GOT3 (cell line): ENCODE results near the gene KANK4.
"Not testable (repeated sequence)": the region's sequence is repeated elsewhere in the genome, so short reads cannot be mapped to it uniquely, and the experiment has no call there.

Experiments
- DNase-seq: peaks from one replicate; lab custom pipeline; 2025; ENCODE audit warnings: mixed read lengths; lab: John Stamatoyannopoulos, UW

KANK4 gene

DNA sequence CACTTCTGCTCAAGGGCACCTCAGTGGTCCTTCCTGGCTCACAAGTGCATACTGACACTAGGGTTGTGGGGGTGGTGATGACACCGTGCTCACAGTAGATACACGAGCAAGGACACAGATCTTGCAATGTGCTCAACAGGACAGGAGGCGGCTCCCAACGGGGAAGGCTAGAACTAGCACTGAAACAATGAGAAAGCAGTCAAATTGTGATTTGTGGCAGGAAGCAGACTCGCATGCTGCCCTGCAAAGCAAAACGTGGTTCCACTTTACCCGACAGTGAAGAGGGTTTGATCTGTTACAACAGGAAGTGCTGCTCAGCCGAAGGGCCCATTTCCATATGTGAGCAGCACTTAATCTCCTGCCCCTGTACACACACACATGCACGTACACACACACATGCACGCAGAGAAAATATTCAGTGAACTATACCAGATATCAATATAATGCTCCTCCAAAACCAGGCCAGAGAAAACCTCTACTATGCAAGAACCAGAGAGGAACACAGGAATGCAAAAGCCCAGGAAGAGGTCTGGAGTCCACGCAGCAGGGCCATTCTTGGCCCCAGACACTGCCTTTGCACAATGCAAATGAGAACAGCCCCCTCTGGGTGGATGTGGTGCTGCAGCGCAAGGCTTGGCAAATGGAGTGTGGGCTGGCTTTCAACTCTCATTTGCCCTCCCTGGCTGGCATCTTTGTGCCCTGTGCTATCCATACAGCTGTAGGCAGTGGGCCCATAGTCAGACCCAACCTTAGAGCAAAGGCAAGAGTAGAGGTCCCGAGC lies 47.1 kb downstream of the KANK4 start:
- no peak for DNase-seq

DNA sequence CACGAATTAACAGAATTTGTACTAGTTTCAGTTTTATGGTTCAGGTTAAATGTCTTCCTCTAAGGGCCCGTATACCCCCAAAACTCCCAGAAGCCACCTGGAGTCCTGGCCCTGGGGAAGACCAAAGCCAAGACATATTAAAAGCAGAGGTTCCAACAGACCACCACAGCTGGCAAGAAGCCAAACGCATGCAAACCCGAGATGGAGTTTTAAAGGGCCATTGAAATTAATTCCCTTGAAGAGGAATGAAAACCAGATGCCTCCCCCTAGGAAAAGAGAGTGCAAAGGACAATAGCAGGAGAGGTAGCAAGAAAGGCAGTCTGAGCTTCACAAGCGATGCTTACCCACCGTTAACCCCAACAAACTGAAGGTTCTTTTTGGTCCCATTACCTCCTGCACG lies 48.1 kb downstream of the KANK4 start:
- no peak for DNase-seq

DNA sequence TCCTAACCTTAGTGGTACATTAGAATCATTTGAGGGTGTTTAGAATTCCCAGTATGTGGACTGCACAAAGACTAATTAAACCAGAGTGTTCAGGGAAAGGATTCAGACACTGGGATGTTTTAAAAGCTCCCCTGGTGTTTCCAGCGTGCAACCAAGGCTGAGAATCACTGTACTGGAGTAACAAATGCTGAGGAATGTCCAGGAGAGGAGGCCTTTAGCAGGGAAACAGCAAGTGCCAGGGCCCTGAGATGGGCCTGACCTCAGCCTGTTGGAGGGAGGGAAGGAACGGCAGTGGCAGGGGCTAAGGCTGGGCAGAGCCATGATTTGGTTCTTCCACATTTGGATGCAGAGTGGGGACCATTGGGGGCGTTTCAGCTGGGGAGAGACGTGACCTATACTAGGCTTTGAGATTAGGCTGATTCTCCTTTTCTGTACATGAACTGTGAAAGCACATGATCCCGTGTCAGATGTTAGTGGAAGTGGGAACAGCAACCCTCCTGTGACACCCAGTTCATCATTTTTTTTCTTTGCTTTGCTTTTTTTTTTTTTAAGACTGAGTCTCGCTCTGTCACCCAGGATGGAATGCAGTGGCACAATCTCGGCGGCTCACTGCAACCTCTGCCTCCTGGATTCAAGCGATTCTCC lies 49.3 kb downstream of the KANK4 start:
- no peak for DNase-seq

DNA sequence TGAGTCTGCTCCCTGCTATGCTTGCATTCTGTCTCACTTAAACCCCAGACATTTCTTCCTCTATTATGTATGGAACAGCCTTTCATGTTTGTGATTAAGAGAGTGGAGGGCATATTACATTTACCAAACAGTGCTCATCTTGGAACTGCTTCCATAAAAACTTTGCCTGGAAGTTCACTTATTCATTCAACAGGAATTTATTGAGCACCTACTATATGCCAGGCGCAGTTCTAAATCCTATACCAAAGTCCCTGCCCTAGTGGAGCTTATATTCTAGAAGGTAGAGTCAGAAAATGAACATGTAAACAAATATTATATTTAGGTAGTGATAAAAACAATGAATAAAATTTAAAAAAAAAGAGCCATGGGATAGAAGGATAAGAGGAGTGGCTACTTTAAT lies 49.8 kb downstream of the KANK4 start:
- no peak for DNase-seq

DNA sequence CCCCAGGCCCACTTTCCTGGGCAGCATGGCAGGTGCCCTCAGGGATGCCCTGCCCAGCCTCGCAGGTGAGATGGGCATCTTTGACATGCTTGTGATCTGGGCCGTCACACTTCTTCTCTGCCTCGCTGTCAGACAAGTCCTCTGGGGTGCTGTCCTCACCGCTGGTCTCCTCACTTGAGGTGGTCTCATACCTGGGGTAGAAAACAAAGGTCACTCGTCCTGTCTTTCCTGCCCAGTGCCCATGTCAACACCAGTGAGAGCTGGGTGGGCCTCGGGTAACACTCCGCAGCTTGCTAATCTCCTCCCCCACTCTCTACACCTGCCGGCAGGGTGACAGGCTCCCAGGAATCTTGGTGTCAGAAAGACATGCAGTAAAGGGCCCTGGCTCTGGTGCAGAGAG lies 50.9 kb downstream of the KANK4 start:
- no peak for DNase-seq

DNA sequence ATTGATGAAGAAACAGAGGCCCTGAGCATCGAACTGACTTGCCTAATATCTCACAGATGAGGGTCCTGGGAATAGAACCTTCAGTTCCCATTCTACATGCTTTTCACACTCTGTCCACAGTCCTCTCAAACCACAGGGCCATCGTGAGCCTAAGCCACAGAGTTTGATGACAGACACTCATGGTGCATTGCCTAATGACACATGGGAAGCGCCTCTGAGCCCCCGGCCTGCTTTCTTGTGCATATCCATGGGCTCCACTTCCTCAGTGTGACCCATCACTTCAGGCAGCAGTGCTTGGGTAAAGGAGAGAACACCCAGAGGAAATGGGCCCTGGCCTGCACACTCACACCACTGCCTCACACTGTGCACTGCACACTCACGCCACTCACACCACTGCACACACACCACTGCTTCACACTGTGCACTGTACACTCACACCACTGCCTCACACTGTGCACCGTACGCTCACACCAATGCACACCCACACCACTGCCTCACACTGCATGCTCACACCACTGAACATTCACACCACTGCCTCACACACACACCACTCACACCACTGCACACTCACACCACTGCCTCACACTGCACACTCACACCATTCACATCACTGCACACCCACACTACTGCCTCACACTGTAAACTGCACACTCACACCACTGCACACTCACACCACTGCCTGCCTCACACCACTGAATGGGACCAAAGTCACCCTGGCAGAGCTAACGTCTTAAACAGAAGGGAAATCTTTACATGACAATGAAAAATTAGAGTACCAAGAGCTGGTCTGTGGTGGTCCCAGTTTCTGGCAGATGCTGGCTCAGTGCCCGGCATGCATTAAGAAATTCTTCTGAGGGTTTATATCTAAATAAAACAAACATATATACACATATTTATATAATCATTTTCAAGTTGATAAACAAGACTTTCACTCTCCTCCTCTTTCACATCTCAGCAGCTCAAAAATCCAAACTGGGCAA lies 53.0 kb downstream of the KANK4 start:
- DNase-seq = no peak

DNA sequence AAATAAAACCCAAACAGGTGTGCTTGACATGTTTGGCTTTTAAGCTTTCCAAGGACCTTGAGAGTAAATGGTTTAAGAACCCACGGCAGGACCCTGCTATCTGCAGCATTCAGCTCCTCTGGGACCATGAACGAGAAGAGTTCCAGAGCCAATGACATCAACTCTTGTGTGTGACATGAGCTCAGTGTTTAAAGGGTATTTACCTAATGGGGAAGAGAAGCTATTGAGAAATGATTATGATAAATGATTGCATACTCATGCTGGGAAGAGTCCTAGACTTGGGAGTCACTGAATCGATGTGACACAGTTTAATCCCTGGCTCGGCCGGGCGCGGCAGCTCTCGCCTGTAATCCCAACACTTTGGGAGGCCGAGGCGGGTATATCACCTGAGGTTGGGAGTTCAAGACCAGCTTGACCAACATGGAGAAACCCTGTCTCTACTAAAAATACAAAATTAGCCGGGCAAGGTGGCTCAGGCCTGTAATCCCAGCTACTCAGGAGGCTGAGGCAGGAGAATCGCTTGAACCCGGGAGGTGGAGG lies 55.4 kb downstream of the KANK4 start:
- no peak for DNase-seq

DNA sequence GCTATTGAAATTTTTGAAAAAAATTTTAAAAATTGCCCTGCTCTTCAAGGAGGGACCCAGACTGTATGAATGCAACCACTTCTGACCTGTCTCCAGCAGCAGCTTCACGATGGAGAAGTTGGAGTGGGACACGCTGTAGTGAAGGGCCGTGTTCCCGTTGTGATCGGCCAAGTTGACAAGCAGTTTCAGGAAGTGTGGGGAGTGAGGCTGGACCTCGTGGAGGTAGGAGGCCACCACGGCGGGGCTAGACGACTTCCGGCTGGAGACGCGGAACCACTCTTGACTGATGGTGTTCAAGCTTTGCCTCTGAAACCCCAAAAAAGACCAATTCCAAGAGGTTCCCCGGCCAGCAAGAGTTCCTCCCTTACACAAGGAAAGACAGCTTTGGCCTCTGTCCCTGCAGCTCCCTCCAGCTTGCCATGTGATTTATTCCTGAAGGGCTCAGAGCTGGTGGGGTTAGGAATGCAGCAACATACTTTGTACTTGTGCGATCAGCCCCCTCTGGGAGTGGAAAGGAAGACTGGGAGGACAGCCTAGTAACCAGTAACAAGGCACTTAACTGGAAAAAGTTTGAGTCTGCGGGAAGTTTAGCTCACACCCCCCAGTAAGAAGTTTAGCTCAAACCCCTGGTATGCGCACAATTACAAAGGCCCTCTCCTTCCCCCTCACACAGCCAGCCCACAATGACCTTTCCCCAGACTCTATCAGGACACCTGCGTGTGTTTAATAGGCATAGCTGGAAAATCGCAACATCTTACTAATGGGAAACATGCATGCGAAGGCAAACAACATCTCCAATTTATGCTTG lies 56.0 kb downstream of the KANK4 start:
- no peak for DNase-seq

DNA sequence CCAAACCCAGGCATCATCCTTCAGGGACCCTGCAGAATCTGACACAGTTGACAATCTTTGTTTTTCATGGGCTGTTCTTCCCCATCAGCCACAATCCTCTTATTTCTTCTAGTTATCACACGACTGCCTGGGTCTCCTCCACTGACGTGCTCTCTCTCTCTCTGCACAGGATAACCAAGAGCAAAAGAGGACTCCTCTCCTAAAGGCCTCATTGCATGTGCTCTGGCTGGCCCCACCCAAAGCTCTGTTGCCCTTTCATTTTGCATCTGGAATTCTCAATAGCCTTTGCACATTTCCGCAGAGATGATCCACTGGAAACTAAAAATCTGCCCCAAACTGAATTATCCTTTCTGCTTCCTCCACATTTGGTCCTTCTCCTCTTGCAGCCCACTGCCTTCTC lies 58.5 kb downstream of the KANK4 start:
- DNase-seq = no peak

DNA sequence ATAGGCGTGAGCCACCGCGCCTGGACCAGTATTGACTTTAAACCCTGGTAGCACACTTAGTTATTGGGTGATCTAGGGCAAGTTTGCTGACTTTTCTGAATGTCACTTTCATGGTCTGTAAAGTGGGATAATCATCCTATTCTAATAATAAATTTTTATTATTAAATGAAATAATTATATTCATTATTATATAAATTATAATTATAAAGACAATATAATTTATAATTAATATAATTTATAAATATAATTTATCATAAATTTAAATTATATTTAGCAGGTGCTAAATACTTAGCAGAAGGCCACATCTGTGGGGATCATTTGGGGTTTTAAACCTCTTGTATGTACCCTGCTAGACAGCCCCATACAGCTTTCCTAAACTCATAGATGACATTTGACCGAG lies 59.7 kb downstream of the KANK4 start:
- no peak for DNase-seq

DNA sequence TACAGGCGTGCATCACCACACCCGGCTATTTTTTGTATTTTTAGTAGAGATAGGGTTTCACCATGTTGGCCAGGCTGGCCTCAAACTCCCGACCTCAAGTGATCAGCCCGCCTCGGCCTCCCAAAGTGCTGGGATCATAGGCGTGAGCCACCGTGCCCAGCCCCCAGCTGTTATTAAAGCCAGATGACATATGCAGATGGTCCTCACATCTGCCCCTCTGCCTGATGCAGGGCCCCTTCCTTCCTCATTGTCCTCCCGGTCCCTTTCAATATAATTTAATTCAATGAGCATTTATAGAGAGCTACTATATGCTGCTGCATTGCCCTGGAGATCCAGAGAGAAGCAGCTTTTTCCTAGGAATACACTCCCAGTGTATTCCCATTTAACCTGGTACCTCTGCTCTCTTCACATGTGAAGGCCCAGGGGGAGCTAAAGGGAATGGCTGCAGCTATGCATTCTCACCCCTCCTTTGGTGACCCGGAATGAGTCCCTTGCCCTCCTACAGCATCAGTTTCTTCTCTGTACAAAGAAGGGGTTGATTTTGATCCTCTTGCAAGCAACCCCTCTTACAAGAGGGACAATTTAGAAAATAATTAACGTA lies 69.0 kb downstream of the KANK4 start:
- DNase-seq = no peak

DNA sequence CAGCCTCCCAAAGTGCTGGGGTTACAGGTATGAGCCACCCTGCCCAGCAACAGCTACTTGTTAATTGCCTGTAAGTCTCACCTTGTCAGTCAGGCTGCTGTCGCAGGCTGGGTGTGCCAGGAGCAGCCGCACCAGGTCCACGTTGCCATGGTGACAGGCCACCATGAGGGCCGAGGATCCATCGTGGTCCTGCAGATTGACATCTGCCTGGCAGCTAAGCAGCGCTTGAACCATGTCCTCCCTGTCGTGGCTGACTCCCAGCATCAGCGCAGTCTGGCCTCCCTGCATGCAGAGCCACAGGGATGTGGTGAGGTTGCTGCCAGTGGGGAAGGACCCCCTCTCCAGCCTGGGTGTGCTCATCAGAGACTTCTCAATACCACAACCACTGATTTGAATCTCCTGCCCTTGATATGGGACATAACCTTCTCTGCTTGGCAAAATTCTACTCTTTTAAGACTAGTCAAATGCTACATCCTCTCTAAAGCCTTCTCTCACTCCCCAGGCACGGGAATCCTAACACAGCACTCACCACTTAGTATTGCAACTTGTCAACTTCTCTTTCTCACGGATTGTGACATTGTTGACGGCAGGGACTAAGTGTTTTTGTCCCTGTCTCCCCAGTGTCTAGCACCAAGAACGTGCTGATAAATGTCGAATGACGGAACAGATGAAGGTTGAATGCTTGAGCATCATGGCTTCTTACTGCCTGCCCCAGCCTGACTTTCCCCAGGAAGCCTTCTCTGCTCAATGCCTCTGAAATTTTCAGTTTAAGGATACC lies 71.7 kb downstream of the KANK4 start:
- no peak for DNase-seq

DNA sequence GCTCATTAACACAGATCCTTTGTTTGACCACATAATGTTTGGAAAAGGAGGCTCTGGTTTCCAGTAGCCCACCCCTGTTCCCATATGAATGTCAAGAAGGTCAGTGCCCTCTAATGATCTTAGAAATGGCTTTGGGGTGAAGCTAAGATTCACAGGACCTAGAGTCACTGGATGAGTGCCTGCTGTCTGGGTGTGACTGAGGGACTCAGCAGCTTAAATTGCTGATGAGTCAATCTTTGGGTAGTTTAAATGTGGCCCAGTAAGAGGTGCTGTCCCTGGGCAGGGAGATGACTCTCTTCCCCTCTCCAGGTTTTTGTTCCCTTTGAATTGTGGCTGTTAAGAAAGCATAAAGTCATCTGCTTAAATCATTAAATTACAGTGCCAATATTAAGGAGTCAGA lies 74.0 kb downstream of the KANK4 start:
- DNase-seq = no peak

DNA sequence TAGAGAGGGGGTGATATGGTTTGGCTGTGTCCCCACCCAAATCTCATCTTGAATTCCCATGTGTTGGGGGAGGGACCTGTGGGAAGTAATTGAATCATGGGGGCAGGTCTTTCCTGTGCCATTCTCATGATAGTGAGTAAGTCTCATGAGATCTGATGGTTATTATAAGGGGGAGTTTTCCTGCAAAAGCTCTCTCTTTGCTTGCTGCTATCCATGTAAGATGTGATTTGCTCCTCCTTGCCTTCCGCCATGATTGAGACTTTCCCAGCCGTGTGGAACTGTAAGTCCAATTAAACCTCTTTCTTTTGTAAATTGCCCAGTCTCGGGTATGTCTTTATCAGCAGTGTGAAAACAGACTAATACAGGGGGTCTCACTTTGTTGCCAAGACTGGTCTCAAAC lies 74.9 kb downstream of the KANK4 start:
- not testable (repeated sequence) for DNase-seq

DNA sequence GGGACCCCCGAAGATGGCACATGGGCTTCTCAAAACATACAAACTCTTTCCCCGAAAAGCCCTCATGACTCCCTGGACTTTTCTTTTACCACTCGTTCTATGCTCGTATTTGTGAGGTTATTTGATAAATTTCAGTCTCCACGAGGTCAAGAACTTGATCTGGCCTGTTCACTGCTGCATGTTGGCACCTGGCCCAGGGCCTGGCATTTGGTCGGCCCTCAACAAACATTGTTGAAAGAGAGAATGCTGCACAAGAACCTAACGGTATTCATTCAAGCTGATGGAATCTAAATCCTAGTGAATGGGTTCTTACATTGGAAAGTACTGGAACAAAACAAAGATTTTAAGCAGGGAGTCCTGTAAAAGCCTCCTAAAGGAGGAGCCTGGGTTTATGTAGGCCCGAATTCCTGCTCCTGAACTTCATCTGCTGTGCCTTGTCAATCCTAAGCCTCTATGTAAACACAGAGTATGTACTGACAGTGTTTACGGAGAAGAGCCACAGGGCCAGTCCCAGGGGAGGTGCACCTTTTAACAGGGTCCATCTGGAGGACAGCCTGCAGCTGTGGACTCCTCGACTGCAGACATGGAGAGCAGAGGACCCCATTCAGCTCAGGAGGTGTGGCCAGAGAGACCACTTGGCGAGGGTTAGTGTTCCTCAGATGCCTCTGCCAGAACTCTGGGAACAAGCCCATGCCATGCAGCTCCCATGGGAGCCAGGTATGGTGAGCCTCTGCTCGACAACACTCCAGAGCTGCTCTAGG lies 77.7 kb downstream of the KANK4 start:
- DNase-seq = no peak

DNA sequence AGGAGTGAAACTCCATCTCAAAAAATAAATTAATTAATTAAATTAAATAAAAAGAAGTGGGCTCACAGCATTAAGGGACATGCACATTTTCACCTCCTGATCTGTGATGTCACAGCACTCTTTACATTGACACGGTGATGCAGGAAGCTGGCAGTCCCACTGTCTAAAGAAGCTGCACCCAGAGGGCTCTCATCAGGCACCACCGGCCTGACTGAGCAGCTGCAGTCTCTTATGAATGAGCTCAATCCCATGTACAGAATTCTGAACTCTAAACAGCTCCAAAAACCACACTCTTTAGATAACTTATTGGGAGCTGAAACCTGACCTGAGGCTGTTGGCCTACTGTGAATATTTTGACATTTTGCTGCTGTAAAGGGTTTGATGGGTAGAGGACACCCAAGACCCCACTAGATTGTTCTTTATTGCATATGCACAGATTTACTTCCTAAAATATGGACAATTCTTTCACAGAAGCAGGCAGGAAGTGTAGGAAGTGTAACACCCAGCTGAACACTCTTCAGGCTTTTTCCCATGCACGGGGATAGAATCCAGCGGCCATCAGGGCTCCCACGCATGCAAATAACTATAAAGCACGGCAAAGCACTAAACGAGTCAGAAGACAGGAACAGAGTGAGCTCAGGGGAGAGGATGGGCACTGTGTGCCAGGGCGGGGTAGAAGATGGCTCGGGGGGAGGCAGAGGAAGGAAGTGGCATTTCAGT lies 78.4 kb downstream of the KANK4 start:
- no peak for DNase-seq

DNA sequence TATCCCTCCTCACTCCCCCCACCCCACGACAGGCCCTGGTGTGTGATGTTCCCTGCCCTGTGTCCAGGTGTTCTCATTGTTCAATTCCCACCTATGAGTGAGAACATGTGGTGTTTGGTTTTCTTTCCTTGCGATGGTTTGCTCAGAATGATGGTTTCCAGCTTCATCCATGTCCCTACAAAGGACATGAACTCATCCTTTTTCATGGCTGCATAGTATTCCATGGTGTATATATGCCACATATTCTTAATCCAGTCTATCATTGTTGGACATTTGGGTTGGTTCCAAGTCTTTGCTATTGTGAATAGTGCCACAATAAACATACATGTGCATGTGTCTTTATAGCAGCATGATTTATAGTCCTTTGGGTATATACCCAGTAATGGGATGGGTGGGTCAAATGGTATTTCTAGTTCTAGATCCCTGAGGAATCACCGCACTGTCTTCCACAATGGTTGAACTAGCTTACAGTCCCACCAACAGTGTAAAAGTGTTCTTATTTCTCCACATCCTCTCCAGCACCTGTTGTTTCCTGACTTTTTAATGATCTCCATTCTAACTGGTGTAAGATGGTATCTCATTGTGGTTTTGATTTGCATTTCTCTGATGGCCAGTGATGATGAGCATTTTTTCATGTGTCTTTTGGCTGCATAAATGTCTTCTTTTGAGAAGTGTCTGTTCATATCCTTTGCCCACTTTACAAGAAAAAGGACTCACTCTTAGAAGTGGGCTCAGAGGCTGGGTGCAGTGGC lies 79.4 kb downstream of the KANK4 start:
- DNase-seq = not testable (repeated sequence)

DNA sequence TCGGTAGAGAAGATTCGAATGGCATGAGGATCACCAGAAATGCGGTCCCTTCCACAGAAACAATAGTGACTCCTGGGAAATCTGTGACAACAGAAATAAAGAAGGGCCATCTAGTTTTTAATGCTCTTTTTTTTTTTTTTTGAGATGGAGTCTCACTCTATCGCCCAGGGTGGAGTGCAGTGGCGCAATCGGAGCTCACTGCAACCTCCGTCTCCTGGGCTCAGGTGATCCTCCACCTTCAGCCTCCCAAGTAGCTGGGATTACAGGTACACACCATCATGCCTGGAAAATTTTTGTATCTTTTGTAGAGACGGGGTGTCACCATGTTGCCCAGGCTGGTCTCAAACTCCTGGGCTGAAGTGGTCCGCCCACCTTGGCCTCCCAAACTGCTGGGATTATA lies 80.7 kb downstream of the KANK4 start:
- no peak for DNase-seq
